Cardiac atrium fibroblast (primary cell): Measurements from ENCODE around the gene LCN9. TPM values are rescaled to one million over a fixed set of nuclear protein-coding genes. Genes with fewer than 3 reads are reported as not detected.

Source experiments
- total RNA-seq: library from RNA; depleted of rRNA; stranded (reverse); fragments of >200 nt; gene quantifications from 2 replicates; pipeline ENCODE4 v1.2.3, GENCODE V29; 2015

Gene LCN9
- total RNA-seq = not detected in 2 replicates

DNA sequence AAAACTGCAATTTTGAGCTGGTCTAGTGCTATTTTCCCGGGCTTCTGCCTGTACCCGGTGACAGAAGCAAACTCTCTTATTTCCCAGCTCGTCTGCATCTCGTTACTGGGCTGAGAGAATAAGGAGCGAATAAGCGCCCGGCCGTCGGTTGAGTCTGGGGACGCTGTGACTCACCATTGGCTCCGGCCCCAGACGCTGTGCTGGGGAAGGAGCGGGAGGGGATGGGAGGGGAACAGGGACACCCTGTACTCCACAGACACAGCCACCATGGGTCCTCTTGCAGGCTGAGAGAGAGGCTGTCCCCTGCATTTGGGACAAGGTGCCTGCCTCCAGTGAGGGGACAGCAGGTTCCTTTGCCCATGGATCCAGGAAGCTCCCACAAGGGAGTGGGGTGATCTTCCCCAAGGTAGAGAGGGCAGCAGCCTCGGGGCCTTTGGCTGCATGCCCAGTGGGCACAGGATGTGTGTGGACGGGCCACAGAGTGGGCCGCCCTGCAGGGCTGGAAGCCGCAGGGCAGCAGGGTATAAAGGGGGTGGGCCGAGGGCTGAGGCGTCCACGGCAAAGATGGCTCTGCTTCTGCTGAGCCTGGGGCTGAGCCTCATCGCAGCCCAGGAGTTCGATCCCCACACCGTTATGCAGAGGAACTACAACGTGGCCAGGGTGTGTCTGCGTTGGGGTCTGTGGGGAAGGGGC is at the start of gene LCN9:
Gene LCN9 (plus strand): TSS at position 552 of the 693 bp plus-strand sequence. CDS start 13 bp downstream, at position 565.

GRCh38 chr9:135639196-135639595 is 23.9 kb upstream of the LCN9 start, which contains the start of gene GLT6D1:
TSS of gene GLT6D1 (minus strand) at chr9:135639540. CDS start at chr9:135639187, 353 bp downstream.

GRCh38 chr9:135699440-135699839 is 36.3 kb downstream of the LCN9 start, which contains the start of gene SOHLH1:
TSS of gene SOHLH1 (minus strand) at chr9:135699481. CDS start at chr9:135699467, 14 bp downstream.

DNA sequence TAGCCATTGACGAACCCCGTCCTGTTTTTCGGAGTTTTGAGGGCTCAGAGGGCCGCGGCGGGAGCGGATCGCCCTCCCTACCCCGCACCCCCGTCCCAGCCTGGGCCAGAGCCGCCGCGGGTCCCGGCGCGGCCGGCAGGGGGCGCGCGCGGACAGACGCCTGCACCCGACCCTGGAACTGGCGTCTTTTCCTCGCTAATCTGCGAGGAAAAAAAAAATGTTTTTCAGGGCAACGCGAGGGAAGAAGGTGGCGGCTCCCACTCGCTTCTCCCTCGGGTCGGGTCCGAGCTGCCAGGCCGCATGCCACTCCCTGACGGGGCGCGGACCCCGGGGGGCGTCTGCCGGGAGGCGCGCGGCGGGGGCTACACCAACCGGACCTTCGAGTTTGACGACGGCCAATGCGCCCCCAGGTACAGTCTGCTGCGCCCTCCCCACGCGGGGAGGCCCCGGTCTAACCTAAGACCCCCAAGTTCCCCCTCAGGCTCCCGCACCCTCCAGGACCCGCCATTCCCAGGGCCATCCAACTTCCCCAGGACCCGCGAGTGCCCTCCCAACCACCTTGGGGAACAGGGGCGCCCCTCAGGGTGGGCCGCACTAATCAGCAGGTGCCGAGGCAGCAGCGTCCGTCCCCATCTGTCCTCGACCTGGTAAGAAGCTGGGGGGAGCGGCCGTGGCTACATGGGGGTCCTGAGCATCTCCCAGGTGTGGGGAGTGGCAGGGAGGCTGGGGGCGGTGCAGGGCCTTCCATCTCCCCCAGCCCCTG is 39.0 kb downstream of the LCN9 start, which contains the start of gene KCNT1:
Gene KCNT1 (plus strand): TSS at position 227 of the 763 bp plus-strand sequence. CDS start 74 bp downstream, at position 301.

Other genes with a start within 250 kb of the LCN9 start
- gene PPP1R26, start 183.5 kb upstream of the LCN9 start, total RNA-seq = 5.6 and 7.6 TPM in 2 replicates
- gene MRPS2, start 162.6 kb upstream of the LCN9 start, total RNA-seq = 51.4 and 62.5 TPM in 2 replicates
- not detected in 2 replicates for gene LCN1, start 141.9 kb upstream of the LCN9 start, total RNA-seq
- gene OBP2A, start 117.2 kb upstream of the LCN9 start, total RNA-seq = not detected in 2 replicates
- not detected in 2 replicates for gene PAEP, start 101.6 kb upstream of the LCN9 start, total RNA-seq
- not detected in 2 replicates for gene GLT6D1, start 23.8 kb upstream of the LCN9 start, total RNA-seq
- not detected in 2 replicates for gene SOHLH1, start 36.2 kb downstream of the LCN9 start, total RNA-seq
- not detected in 2 replicates for gene KCNT1, start 38.9 kb downstream of the LCN9 start, total RNA-seq
- 10.9 and 24.7 TPM in 2 replicates for gene CAMSAP1, start 244.2 kb downstream of the LCN9 start, total RNA-seq